ENCODE results near the gene SALL4. TPM values are rescaled to one million over a fixed set of nuclear protein-coding genes. Genes with fewer than 3 reads are reported as not detected.
"Not testable (repeated sequence)": the region's sequence is repeated elsewhere in the genome, so short reads cannot be mapped to it uniquely, and the experiment has no call there.

SALL4 gene
- total RNA-seq, 2 donors from 2014 or later: 0.13 to 0.35 TPM

DNA sequence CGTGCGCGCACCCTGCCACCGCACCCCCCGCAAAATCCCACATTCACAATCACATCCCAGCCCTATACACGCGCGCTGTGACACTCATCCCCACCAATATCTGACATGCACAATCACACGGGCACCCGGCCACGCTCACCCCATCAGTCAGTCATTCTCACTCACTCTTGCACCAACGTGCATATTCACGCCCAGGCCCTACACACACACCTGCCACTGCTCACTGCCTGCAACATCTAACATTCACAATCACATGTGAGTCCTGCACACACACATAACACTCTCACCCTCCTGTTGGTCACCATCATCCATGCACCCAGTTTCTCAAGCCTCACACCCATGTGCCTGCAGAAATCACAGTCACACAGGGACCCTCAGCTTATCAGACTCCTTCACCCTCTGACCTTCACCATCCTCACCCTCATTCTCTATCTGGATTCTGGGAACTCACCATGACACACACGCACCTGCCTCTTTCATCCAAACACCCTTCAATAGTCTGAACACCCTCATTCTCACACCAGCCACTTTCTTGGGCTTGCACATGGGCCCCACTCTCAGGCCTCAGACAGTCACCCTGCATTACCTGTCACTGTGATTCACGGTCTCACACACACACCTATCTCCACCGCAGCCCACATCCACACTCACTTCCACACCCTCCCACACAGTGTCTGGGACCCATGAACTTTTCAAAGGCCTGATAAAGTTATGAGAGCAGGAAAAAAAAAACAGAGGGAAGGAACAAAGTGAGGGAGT is 33.4 kb downstream of the SALL4 start:
- Histone ChIP-seq H3K9me3 (no peaks in the 10 kb centered on the region), H3K4me3 (no peak overlapping the region), H3K36me3 (no peaks in the 10 kb centered on the region), H3K9ac (ENCODE audit: low read depth in 2 of 2, low read length in 2 of 2) (no peak overlapping the region), H3K27me3 (no peaks in the 10 kb centered on the region), H3K27ac (no peak overlapping the region), H3K4me1 (no peaks in the 10 kb centered on the region)
- TF ChIP-seq, protein P1, sequence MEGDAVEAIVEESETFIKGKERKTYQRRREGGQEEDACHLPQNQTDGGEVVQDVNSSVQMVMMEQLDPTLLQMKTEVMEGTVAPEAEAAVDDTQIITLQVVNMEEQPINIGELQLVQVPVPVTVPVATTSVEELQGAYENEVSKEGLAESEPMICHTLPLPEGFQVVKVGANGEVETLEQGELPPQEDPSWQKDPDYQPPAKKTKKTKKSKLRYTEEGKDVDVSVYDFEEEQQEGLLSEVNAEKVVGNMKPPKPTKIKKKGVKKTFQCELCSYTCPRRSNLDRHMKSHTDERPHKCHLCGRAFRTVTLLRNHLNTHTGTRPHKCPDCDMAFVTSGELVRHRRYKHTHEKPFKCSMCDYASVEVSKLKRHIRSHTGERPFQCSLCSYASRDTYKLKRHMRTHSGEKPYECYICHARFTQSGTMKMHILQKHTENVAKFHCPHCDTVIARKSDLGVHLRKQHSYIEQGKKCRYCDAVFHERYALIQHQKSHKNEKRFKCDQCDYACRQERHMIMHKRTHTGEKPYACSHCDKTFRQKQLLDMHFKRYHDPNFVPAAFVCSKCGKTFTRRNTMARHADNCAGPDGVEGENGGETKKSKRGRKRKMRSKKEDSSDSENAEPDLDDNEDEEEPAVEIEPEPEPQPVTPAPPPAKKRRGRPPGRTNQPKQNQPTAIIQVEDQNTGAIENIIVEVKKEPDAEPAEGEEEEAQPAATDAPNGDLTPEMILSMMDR (IDR thresholded peaks at IDR 0.05): no peak
- no peak for DNase-seq
- intact Hi-C loops (cut with DNase I): no loop called here

DNA sequence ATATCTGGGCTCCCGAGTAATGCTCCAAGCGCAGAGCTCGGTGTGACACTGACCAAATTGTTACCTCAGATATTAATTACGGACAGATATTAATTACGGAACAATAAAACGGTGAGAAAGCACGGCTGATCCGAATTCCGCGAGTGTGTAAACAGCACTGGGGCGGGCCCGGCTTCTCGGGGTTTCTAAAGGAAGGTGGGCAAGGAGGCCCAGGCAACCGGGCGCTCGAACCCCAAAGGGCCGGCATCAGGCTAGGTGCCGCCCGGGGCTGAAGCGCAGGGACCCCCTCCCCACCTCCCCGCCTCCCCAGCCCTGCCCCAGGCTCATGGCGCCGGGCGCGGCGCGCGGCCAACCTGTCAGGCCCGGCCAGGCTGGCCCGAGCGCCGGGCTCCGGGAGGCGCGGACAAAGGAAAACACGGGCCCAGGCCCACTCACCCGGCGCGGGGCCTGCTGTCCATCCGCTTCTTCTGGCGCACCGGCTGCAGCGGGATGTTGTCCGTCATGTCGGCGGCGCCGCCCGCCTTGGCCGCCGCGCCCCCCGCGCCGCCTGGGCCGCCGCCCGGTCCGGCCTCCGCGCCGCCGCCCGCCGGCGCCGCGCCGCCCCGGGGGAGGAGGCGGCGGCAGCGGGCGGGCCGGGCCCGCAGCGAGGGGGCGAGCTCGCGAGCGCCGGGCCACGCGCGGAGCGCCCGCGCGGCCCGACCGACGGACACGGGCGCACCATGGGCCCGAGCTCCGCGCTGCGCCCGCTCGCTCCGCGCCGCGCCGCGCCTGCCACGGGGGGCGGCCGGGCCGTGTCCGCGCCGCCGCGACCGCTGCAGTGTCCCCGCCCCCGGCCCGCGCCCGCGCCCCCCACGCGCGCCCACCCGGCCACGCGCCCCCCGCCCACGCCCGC is 34.2 kb downstream of the SALL4 start, which contains the start of gene ATP9A:
ATP9A (minus strand) TSS at position 524 of the 892 bp plus-strand sequence; CDS start at position 503, 21 bp downstream.
- DNase-seq: peak; percentile 58
- intact Hi-C loops (cut with DNase I): no loop called here
- H3K27me3 ChIP-seq: no peaks in the 10 kb centered on the region

DNA sequence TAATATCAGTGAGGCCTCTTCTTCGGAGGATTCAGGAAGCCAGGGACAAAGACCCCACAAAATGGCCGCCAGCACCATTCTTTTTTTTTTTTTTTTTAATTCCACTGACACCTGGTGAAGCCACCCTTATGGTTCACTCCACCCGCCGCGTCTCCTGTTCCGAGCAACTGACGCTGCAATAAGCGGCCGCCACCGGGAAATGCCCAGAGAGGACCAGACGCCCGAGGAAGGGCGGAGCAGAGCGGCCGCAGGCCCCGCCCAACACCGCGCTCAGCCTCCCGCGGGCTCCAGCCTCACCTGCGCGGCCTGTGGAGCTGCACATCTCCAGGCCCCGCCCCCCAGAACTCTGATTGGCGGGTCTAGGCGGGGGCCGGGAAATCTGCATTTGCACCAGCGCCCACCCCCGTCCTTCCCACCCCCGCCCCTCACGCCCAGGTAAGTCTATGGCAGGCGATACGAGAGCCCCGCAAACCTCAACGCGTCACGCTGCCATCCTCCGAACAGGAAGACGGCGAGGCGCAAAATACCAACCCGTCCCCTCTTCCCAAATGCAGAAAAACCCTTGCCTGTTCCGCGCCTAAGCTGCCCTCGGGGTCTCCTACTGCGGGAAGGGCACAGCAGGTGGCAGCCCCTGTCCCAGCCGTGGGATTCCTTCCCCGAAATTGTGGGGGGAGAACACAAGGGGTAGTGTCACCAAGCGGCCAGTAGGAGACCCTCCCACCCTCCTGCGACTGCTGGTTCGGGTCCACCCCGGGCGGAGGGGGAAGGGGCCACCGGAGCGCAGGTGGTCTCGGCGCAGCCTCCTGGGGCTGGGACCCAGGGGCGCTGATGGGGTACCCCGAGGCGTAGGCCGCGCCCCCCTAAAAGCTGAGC is 35.1 kb downstream of the SALL4 start:
- no peaks in the 10 kb centered on the region for H3K36me3 ChIP-seq
- H3K9me3 ChIP-seq: no peaks in the 10 kb centered on the region
- H3K27ac ChIP-seq: peak overlapping the region; percentile 87
- H3K4me1 ChIP-seq: no peaks in the 10 kb centered on the region
- H3K27me3 ChIP-seq: no peaks in the 10 kb centered on the region
- TF ChIP-seq, protein P1 (IDR thresholded peaks at IDR 0.05): peak; percentile 17
- intact Hi-C loops (cut with DNase I): no loop called here
- peak overlapping the region; percentile 84 for H3K4me3 ChIP-seq
- H3K9ac ChIP-seq (ENCODE audit: low read depth in 2 of 2, low read length in 2 of 2): peak overlapping the region; percentile 84 to 95
- DNase-seq: peak; percentile 94

More for the DNA sequence above, 34.2 kb downstream of the SALL4 start, which contains the start of gene ATP9A:
- no peaks in the 10 kb centered on the region for H3K9me3 ChIP-seq
- peak within 1 kb of the TSS; percentile 84 for H3K4me3 ChIP-seq
- no peaks in the 10 kb centered on the region for H3K36me3 ChIP-seq
- no peaks in the 10 kb centered on the region for H3K4me1 ChIP-seq
- TF ChIP-seq, protein P1 (IDR thresholded peaks at IDR 0.05): no peak
- peak within 1 kb of the TSS; percentile 84 to 95 for H3K9ac ChIP-seq (ENCODE audit: low read depth in 2 of 2, low read length in 2 of 2)
- H3K27ac ChIP-seq: peak within 1 kb of the TSS; percentile 87

DNA sequence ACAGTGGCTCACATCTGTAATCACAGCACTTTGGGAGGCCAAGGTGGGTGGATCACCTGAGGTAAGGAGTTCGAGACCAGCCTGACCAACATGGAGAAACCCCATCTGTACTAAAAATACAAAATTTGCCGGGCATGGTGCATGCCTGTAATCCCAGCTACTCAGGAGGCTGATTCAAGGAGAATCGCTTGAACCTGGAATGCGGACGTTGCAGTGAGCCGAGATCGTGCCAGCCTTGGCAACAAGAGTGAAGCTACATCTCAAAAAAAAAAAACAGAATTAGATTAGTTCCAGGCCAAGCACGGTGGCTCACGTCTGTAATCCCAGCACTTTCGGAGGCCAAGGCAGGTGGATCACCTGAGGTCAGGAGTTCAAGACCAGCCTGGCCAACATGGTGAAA is 36.9 kb downstream of the SALL4 start:
- H3K27ac ChIP-seq; H3K36me3 ChIP-seq; H3K9me3 ChIP-seq; intact Hi-C loops (cut with DNase I); H3K4me1 ChIP-seq; H3K4me3 ChIP-seq; DNase-seq; H3K9ac ChIP-seq (ENCODE audit: low read depth in 2 of 2, low read length in 2 of 2); H3K27me3 ChIP-seq: not testable (repeated sequence)

DNA sequence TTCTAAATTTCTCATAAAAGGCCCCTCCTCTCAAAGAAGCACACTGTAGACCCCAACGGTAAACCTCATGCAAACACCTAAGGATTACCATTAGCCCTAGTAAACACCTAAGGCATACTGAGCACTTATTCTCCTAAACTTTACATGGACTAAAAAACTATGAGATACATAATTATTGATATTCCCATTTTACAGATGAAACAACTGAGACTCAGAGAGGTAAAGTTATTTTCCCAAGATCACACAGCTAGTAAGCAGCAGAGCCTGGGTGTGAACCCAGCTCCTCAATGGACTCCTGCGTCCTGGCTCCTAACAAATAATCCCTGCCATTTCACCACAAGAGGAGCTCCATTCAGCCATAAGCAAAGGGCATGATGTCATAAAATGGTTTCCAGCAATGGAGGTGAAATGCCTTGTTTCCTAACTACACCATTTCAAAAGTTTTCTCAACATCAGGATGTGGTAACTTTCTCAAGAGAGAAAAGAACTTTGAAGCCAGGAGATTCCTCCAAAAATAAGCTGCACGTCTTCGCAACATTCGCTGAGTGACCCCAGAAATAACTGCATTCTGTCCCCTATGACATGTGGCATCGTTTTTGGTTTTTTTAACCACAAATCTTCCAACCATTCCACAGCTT is 38.2 kb downstream of the SALL4 start:
- intact Hi-C loops (cut with DNase I): no loop called here
- H3K27me3 ChIP-seq: no peaks in the 10 kb centered on the region
- TF ChIP-seq, protein P1 (IDR thresholded peaks at IDR 0.05): no peak
- H3K36me3 ChIP-seq: no peaks in the 10 kb centered on the region
- no peak for DNase-seq
- no peak overlapping the region for H3K27ac ChIP-seq
- H3K9ac ChIP-seq (ENCODE audit: low read depth in 2 of 2, low read length in 2 of 2): no peak overlapping the region
- no peaks in the 10 kb centered on the region for H3K4me1 ChIP-seq
- H3K9me3 ChIP-seq: no peaks in the 10 kb centered on the region
- H3K4me3 ChIP-seq: no peak overlapping the region

Data from colonic mucosa (tissue), 4 donors.